Transverse colon (tissue), 4 donors: ENCODE measurements around the gene RAB36. TPM values are rescaled to one million over a fixed set of nuclear protein-coding genes. Genes with fewer than 3 reads are reported as not detected.

Experiments
- DNase-seq: peaks from one replicate; pipeline ENCODE4 v3.0.0-alpha.2; 2019
- H3K27ac ChIP-seq, 4 donors: fragments of 200-600 bp; sonication (generic); 2 replicates each; pipeline ENCODE4 v1.5.1; 2016 to 2018; ENCODE audit warnings: inconsistent platforms in 4 of 4
- H3K27me3 ChIP-seq: fragments of 200-600 bp; sonication (generic); 2 replicates; pipeline ENCODE4 v1.5.1; 2017; ENCODE audit warnings: inconsistent platforms
- H3K36me3 ChIP-seq, 4 donors: fragments of 200-600 bp; sonication (generic); 2 replicates each; pipeline ENCODE4 v1.5.1; 2017 to 2019; ENCODE audit warnings: inconsistent platforms in 4 of 4
- H3K4me1 ChIP-seq, 4 donors: fragments of 200-600 bp; sonication (generic); 2 replicates each; pipeline ENCODE4 v1.5.1; 2017 to 2020; ENCODE audit warnings: inconsistent platforms in 4 of 4
- H3K4me3 ChIP-seq, 4 donors: fragments of 200-600 bp; sonication (generic); 1 replicate in 1 of 4; 2 replicates in 3 of 4; pipeline versions ENCODE4 v1.5.1 to v1.6.1; 2017 to 2019; ENCODE audit warnings: inconsistent platforms in 4 of 4
- H3K9me3 ChIP-seq, 2 donors: fragments of 200-600 bp; sonication (generic); 2 replicates each; pipeline ENCODE4 v1.5.1; 2017 to 2019; ENCODE audit warnings: inconsistent platforms in 2 of 2
- CTCF ChIP-seq, 5 experiments: fragments of 200-600 bp in 3 of 5; fragments of 450-650 bp in 2 of 5; sonication (generic) in 3 of 5; IDR thresholded peaks; 1 replicate in 2 of 5; 2 replicates in 3 of 5; pipeline ENCODE4 v1.5.1; 2016 to 2017; ENCODE audit warnings: antibody characterized with exemption in 5 of 5, inconsistent platforms in 3 of 5, mild to moderate bottlenecking in 2 of 5, moderate library complexity in 1 of 5
- EP300 ChIP-seq: sonication (generic); formaldehyde crosslinking; IDR thresholded peaks from one replicate; pipeline ENCODE4 v1.6.1; 2017; ENCODE audit warnings: antibody characterized with exemption, low read depth
- POLR2A ChIP-seq: fragments of 450-650 bp; IDR thresholded peaks from one replicate; pipeline ENCODE4 v1.6.1; 2016; ENCODE audit warnings: antibody characterized with exemption, mild to moderate bottlenecking, moderate library complexity
- POLR2AphosphoS5 ChIP-seq, 3 donors: sonication (generic); formaldehyde crosslinking; IDR thresholded peaks; one replicate each; pipeline ENCODE4 v1.6.1; 2016; ENCODE audit warnings: antibody characterized with exemption in 3 of 3
- WGBS, 2 donors: methylation state at CpG; one replicate each; pipeline ENCODE4 v1.1.5; 2018; ENCODE audit warnings: low coverage in 1 of 2; 5-methylcytosine and 5-hydroxymethylcytosine counted together
- in situ Hi-C, 4 donors: fragments of 200-750 bp; cut with MboI; loops; one replicate each; pipeline versions ENCODE4 v1.15.0 to v1.15.1; 2017; ENCODE audit warnings: low sequenced_read_pairs in 3 of 4, low pct_ligation_motif_present in 1 of 4, low pct_unique_long_range_greater_than_20kb in 1 of 4
- intact Hi-C: fragments of 100-400 bp; cut with DNase I; formaldehyde crosslinking; loops from one replicate; pipeline ENCODE4 v1.15.1; 2023; ENCODE audit warnings: low total_unique reads
- total RNA-seq, 4 donors: library from RNA; depleted of rRNA; stranded (reverse); fragments of >200 nt; gene quantifications; one replicate each; pipeline ENCODE4 v1.1.0, GENCODE V29; 2016

The RAB36 gene
- total RNA-seq, 4 donors from 2014 or later, result 0.37 to 1.1 (median 0.82) TPM; not detected in 1

- TF ChIP-seq POLR2A (no peak), EP300 (no peak), CTCF (IDR thresholded peaks at IDR 0.05) (no peak), POLR2AphosphoS5 (IDR thresholded peaks at IDR 0.05) (no peak)
- 53 to 64% methylated on average over 8 to 42 of the region's 43 CpGs for WGBS, 2 donors
- DNase-seq, result no peak
- intact Hi-C loops, result no loop called here
- Histone ChIP-seq H3K36me3 (no peaks in the 10 kb centered on the region), H3K4me1 (peaks cover 15 to 54% (median 47%) of the 10 kb centered on the region in 4 donors), H3K4me3 (peak overlapping the region; percentile 5 to 79 (median 66)), H3K27ac (peak overlapping the region in 3 of 4 donors; percentile 79 to 84 (median 82)), H3K27me3 (no peaks in the 10 kb centered on the region), H3K9me3 (no peaks in the 10 kb centered on the region)
- in situ Hi-C loops, result loop anchor here in 1 of 4 donors (5.0 kb wide), 1 partner anchor 95 kb away; no protein-coding TSS in a partner anchor
Observed at GRCh38 chr22:23181721-23182308, 36.5 kb downstream of the RAB36 start.

GRCh38 chr22:23182309-23183060 is 37.2 kb downstream of the RAB36 start:
- Histone ChIP-seq H3K36me3 (no peaks in the 10 kb centered on the region), H3K4me1 (peaks cover 15 to 54% (median 47%) of the 10 kb centered on the region in 4 donors), H3K27me3 (no peaks in the 10 kb centered on the region), H3K9me3 (no peaks in the 10 kb centered on the region), H3K27ac (peak overlapping the region; percentile 0 to 84 (median 47)), H3K4me3 (peak overlapping the region in 3 of 4 donors; percentile 57 to 79 (median 74))
- intact Hi-C loops (no loop called here), in situ Hi-C loops (loop anchor here in 1 of 4 donors (5.0 kb wide), 1 partner anchor 95 kb away; no protein-coding TSS in a partner anchor)
- no peak for DNase-seq
- 48% methylated on average over 12 of the region's 12 CpGs; no CpG with 5 or more reads in 1 of the 2 donors for WGBS, 2 donors
- TF ChIP-seq POLR2AphosphoS5 (IDR thresholded peaks at IDR 0.05) (no peak), POLR2A (peak; percentile 3)

DNA sequence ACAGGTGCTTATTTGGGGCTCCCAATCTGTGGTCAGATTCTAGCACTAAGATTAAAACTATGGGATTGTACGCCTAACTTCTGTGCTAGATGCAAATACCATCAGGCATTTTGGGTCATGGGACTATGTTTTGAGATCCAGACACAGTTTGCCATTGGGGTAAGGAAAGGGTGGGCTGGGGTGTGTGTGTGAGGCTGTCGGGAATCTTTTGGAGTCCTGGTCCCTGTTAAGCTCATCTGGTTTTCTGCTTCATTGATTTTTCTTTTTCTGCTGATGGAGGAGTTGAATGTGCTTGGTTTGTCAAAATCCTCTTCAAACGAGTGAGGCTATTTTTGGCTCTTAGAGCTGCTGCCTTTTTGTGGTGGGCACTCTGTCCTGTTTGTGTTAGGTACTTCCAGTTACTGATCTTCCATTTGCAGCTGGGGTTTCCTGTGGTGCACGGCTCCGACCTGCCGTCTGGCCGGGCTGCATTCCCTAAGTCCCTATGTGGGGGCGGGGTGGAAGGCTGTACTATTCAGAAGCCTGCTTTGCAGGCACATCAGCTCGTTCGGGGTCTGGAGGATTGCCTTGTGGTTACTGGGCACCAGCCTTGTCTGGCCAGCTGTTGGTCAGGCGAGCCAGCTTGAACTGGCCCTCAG is 37.9 kb downstream of the RAB36 start:
- Histone ChIP-seq H3K27ac (peak overlapping the region; percentile 0 to 84 (median 47)), H3K36me3 (no peaks in the 10 kb centered on the region), H3K4me1 (peaks cover 15 to 58% (median 47%) of the 10 kb centered on the region in 4 donors), H3K27me3 (no peaks in the 10 kb centered on the region), H3K9me3 (no peaks in the 10 kb centered on the region), H3K4me3 (peak overlapping the region in 3 of 4 donors; percentile 57 to 79 (median 74))
- WGBS, 2 donors, result 21 to 40% methylated on average over 1 to 11 of the region's 11 CpGs
- in situ Hi-C loops, result loop anchor here in 1 of 4 donors (5.0 kb wide), 1 partner anchor 94 kb away; no protein-coding TSS in a partner anchor
- no peak for TF ChIP-seq CTCF (IDR thresholded peaks at IDR 0.05)
- no peak for TF ChIP-seq POLR2A
- TF ChIP-seq EP300, result no peak
- TF ChIP-seq POLR2AphosphoS5 (IDR thresholded peaks at IDR 0.05), result no peak
- intact Hi-C loops, result no loop called here
- peak; percentile 52 for DNase-seq

GRCh38 chr22:23184100-23184763 is 39.0 kb downstream of the RAB36 start:
- WGBS, 2 donors, result 43 to 72% methylated on average over 1 to 3 of the region's 3 CpGs
- Histone ChIP-seq H3K27me3 (no peaks in the 10 kb centered on the region), H3K4me3 (peak overlapping the region in 1 of 4 donors; percentile 79), H3K36me3 (no peaks in the 10 kb centered on the region), H3K9me3 (no peaks in the 10 kb centered on the region), H3K27ac (no peak overlapping the region), H3K4me1 (peaks cover 15 to 48% (median 42%) of the 10 kb centered on the region in 4 donors)
- no peak for DNase-seq
- intact Hi-C loops (no loop called here), in situ Hi-C loops (loop anchor here in 1 of 4 donors (5.0 kb wide), 1 partner anchor 93 kb away; no protein-coding TSS in a partner anchor)
- TF ChIP-seq POLR2AphosphoS5 (IDR thresholded peaks at IDR 0.05) (no peak), CTCF (IDR thresholded peaks at IDR 0.05) (no peak), POLR2A (no peak), EP300 (no peak)
